HEK293 (cell line): Measurements from ENCODE around the gene THSD7B.

Source experiments
- ZBTB8A ChIP-seq: fragments of 450-650 bp; formaldehyde crosslinking; IDR thresholded peaks from 2 replicates; pipeline ENCODE4 v1.5.1; 2016; ENCODE audit warnings: missing biosample characterization, missing genetic modification characterization
- ZNF274 ChIP-seq, 2 experiments: fragments of 200-500 bp in 1 of 2; fragments of 450-650 bp in 1 of 2; sonication (Bioruptor generic) in 1 of 2; formaldehyde crosslinking in 1 of 2; IDR thresholded peaks; 2 replicates each; pipeline versions ENCODE4 v1.5.1 to v1.6.1; 2014 to 2016; ENCODE audit warnings: borderline replicate concordance in 1 of 2, inconsistent platforms in 1 of 2, low read length in 1 of 2, missing biosample characterization in 1 of 2, missing genetic modification characterization in 1 of 2
- TF ChIP-seq, protein P1 (sequence below): fragments of 450-650 bp; formaldehyde crosslinking; IDR thresholded peaks from 2 replicates; pipeline ENCODE4 v1.5.1; 2016; ENCODE audit warnings: missing biosample characterization, missing genetic modification characterization

THSD7B gene

DNA sequence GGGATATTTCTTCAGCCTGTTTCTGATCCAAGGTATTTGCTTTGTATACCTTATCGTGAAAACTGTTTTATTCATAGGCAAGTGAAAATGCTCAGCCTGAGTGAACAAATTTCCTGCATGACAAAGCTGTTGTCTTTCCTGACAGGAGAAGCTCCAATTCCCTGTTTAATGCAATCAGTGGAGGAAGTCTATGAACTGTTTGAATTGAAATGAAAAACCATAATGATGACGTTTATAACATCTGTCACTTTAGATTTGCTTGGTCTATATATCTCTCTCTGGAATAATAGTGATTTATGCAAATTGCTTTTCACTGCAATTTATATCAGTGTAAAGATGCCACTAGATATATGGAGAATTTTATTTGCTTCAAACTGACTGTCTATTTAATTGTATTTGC lies 959.6 kb downstream of the THSD7B start (continued):
- TF ChIP-seq, protein P1, sequence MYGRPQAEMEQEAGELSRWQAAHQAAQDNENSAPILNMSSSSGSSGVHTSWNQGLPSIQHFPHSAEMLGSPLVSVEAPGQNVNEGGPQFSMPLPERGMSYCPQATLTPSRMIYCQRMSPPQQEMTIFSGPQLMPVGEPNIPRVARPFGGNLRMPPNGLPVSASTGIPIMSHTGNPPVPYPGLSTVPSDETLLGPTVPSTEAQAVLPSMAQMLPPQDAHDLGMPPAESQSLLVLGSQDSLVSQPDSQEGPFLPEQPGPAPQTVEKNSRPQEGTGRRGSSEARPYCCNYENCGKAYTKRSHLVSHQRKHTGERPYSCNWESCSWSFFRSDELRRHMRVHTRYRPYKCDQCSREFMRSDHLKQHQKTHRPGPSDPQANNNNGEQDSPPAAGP (tag by site-specific recombination) = no peak
- TF ChIP-seq ZNF274 (IDR thresholded peaks at IDR 0.05; ENCODE audit: low read length) (no peak), ZNF274 (tag by site-specific recombination; IDR thresholded peaks at IDR 0.05; ENCODE audit: borderline replicate concordance) (no peak), ZBTB8A (tag by site-specific recombination) (no peak)
